ENCODE measurements around the gene RFTN1. TPM values are rescaled to one million over a fixed set of nuclear protein-coding genes. Genes with fewer than 3 reads are reported as not detected.

RFTN1 gene
- total RNA-seq, 1 donor from 2014 or later: 54.9 TPM

DNA sequence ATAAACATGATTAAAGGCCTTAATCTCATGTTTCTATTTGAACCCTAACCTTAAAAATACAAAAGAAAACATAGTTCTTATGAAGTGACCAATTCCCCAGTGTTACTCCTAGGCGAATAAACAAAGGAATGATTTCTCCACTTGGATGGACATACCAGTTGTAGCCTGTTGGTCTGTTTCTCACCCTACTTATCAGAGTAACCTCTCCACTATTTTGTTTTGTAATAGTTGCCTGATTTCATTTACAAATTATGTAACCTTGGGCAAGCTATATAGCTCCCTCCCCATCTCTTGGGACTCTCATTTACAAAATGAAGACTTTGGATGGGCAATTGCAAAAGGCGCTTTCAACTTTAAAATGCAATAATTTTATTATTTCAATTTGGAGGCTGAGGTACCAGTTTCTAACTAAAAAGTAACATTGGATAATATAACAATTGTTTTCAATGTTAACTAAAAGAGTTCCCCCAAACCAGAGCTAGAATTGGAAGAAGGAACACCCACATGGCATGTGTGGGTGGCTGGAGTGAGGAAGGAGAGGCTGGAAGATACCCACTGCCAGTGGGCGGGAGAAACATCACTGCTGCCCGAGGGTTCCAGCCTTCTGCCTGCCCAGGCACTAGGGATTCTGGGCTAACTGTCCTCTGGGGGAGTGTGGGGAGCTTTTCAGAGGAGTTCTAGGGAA is 74.2 kb downstream of the RFTN1 start:
- DNase-seq (ENCODE audit: low spot score): no peak

GRCh38 chr3:16437640-16438039 is 75.9 kb downstream of the RFTN1 start:
- no peak for DNase-seq (ENCODE audit: low spot score)

GRCh38 chr3:16433701-16434151 is 79.8 kb downstream of the RFTN1 start:
- no peak for DNase-seq (ENCODE audit: low spot score)

DNA sequence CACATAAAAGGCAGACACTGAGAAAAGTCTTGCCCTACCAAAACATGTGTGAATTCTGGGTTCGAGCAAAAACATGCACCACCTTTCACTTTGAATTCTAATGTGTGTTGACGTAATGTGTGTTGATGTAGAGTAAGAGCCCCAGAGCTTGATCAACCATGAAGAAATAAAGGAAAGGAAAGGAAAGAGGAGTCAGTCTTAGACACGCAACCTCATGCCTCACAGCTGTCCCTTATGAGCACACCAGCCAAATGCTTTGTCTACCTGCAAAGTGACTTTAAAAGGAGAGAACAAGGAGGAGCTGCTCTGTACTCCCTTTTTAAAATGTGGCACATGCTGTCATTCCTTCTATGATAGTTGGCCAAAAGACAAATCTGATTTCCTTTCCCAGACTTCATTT is 80.8 kb downstream of the RFTN1 start:
- DNase-seq (ENCODE audit: low spot score): no peak

DNA sequence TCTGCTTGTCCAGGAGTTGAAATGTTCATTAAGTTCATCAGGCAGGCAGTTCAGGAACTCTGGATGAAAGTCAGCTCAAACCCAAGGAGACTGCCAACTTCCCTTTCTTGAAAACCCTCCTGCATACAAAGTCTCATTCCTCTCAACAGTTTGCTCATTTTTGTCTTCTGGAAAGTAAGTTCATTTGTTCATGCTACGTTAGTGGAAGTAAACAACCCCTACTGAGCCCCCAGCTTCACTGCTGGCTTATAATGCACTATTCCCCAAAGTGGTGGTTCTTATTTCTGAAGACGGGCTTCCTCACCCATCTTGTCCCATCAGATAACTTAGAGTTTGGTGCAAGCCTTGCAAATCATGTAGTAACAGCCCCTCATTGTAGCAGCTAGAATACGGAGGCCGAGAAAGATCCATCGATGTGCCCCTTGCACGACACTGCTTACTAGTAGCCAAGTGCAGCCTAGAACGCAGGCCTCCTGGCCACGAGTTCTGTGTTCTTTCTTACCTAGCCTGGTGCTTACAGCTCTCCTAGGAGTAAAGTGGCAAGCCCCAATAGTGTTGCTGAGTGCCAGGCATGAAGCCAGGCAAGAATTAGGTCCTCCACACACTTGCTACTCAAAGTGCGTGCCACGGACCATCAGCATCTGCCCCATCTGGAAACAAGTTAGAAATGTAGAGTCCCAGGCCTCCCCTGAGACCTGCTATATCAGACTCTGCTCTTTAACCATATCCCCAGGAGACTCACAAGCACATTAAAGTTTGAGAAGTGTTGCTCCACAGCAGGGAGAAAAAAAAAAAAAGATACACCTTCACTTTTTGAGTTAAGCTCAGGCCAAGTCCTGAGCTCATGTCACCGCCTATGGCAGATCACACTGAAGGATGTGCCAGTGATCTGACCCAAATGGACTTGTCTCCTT is 82.5 kb downstream of the RFTN1 start:
- DNase-seq (ENCODE audit: low spot score): no peak

GRCh38 chr3:16429086-16429485 is 84.4 kb downstream of the RFTN1 start:
- DNase-seq (ENCODE audit: low spot score): no peak

DNA sequence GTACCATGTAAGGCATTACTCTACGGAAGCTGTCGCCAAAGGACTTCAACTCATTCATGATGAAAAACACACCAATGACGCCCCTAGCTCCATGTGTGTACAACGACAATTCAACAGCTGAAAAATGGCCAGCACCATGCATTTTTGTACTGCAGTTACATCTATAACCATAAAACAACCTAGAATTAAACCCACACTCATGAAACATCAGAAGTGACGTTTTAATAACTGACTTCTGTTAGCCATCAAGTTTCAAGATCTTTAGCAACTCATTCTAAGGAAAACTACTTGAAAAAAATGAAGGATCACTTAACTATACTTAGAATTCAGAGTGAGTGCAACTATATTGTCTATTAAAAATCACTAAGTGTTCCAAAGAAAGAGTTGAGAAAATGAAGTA is 84.9 kb downstream of the RFTN1 start:
- DNase-seq (ENCODE audit: low spot score): no peak

GRCh38 chr3:16427103-16427965 is 86.2 kb downstream of the RFTN1 start:
- DNase-seq (ENCODE audit: low spot score): no peak

DNA sequence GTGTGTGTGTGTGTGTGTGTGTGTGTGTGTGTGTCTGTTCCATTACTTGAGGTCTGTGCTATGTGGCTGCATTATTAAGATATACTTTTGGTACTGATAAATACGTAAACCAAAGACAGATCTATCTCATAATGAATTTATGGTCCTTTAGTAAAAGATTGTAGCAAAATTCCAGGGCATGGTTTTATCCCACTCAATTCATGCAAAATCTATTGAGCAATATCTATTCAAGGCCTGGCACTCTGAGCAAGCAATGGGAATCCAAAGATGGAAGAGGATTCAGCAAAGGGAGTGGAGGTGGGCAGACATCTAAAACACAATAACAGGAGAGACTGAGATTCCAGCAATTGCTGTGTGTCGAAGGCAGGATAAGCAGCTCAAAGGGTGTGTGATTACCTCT is 86.8 kb downstream of the RFTN1 start:
- no peak for DNase-seq (ENCODE audit: low spot score)

DNA sequence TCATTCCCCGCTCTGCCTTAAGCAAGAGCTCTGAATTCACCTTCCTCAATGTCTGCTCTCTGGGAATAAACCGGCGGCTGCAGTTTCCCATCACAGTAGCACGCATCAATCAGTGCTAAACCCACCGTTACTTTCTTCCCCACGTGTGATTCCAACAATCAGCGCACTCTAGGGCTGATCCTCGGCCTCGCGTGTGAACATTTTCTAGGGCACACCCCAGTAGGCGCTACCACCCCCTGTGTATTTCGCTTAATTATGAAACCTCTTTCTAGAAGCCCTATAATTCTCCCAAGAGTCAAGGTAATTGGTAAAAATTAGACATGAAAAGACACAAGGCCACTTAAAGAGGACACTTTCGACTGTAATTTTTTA is 87.5 kb downstream of the RFTN1 start:
- DNase-seq (ENCODE audit: low spot score): no peak

DNA sequence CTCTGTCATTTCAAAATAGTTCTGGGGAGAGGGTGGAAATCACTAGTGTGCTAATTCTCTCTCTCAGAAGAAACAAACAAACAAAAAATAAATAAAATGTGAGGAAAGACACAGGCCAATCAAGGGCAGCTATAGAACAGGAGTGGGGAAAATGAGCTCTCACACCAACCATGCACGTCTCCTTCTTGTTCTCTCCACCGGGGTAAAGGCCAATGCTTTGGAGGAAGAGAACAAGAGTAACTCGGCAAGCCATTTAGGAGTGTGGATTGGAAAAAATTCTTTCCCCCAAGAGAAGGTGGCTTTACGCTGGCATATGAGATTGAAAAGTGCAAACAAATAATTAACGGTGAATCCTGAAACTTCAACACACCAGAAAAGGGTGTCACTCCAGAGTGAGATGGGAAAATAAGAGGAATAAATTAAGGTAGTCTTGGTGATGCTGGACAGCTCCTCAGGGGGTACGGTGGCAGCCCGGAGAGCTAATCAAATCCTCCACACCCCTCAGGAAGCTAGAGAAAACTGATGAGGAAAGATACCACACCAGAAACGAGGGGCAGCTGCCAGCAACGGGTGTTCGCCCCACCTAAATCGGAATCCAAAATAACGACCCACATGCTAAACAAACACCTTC is 88.0 kb downstream of the RFTN1 start:
- no peak for DNase-seq (ENCODE audit: low spot score)

DNA sequence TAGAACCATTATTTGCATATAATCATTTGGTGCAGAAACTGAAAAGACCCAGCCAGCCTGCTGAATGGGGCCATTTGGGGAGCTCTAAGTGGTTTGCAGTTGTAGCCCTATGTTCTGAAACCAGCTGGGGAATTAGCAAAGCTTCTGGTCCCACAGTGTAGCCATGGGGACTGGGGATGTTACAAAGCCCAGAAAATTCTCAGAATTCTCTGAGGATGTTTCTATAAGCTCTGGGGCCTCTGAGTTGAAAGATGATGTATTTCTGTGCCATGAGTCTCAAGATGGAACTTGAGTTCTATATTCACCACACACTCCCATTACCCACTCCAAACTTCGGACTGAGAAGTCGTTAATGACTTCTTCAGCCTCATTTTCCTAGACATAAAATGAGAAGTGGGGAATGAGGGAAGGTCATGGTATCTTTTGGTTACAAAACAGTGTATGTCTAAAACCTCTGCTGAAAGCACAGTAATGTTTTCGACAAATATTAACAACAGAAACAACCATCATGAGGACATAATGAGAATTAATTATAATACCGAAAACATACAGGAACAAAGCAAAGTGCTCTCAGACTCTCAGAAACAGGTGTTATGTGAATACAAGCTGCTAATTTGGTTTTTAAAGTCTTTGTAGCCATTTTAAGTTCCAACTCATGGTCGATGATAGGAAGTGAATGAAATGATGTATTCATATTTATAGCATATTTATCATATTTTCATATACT is 89.4 kb downstream of the RFTN1 start:
- no peak for DNase-seq (ENCODE audit: low spot score)

DNA sequence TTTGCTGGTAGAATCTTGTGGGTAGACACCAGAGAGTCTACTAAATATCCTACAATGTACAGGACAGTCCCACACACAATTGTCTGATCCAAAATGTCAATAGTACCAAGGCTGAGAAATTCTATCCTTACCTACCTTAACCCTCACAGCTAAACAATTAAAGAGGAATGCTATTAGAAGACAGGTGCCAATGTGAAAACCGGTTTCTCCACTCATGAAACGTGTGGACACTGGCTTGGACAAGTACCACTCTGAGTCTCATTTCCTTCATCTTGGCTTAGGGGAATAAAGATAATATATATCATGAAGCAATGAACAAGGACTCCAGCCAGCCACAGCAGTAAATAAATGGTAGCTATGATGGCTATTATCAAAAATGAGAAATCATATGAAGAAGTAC is 90.2 kb downstream of the RFTN1 start:
- no peak for DNase-seq (ENCODE audit: low spot score)

GRCh38 chr3:16419640-16420241 is 93.8 kb downstream of the RFTN1 start:
- DNase-seq (ENCODE audit: low spot score): no peak

GRCh38 chr3:16417945-16418739 is 95.4 kb downstream of the RFTN1 start:
- no peak for DNase-seq (ENCODE audit: low spot score)

DNA sequence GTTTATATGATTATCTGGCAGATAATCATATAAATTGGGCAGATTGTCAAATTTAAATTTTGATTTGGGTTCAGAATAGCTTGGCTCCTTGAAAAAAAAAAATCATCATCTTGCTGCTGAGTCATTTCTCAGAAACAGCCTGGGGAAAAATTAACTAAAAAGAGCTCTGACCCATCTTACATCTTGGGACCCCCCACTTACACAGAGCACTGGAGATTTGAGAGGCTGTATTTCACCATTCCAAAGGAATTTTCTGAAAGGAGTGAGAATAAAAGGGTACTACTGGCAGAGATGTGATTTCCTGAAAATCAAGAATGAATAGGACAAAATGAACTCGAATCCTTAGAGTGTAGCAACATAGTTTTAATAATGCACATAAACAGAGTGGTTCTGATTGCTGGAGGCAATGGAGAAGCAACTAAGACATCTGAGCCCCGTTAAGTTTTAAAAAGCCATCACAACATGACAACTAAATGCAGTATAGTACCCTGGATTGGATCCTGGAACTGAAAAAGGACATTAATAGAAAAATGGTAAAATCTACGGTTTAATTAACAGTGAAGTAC is 97.5 kb downstream of the RFTN1 start:
- no peak for DNase-seq (ENCODE audit: low spot score)

GRCh38 chr3:16413321-16413720 is 100.2 kb downstream of the RFTN1 start:
- no peak for DNase-seq (ENCODE audit: low spot score)

- DNase-seq (ENCODE audit: low spot score): no peak
Measured at GRCh38 chr3:16412192-16412800, 101.2 kb downstream of the RFTN1 start.

All from mesenteric fat pad (tissue), 1 donor.